AG08395 (cell line): ENCODE data around the gene RAD51B.
"Not testable (repeated sequence)": the region's sequence is repeated elsewhere in the genome, so short reads cannot be mapped to it uniquely, and the experiment has no call there.

Experiments used
- DNase-seq: peaks from one replicate; pipeline ENCODE4 v3.0.0; 2012; ENCODE audit warnings: mixed read lengths, low spot score

The RAD51B gene

DNA sequence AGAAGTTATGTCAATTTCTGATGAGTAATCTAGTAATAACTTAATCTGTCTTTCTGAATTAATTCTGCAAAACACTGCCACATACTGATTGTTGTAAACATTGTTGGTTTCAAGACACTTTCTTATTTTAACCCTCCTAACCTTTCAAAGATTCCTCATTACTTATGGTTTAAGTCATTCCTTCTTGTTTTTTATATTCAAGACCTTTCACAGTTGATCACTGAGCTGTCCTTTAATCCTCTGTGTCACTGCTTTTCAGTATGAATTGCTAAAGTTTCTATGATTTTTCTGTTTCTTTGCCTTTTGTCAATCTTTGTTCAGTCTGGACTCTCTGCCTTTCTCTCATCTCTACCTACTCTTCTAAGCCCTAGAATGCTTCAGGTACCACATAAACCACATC, 164.7 kb downstream of the RAD51B start:
- no peak for DNase-seq

- DNase-seq: no peak
Measured at GRCh38 chr14:67986131-67986841, 166.7 kb downstream of the RAD51B start.

DNA sequence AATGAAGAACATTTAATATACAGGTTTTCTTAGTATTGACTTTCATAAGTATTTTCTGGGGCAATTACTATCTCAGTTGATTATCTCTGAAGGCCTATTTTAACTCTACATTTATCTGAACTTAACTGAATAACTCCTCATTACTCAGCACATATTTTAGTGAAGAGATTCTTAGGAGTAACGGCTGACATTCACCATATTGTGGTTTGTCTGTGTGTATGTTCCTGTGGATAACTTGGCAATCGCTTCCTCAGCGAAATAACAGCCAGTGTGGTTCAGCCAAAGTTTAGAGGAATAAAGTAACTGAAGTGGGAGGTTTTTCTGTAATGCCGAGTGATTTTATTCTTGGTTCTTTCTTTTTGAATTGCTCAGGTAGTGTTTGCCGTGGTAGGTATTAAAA, 168.0 kb downstream of the RAD51B start:
- peak; percentile 14 for DNase-seq

DNA sequence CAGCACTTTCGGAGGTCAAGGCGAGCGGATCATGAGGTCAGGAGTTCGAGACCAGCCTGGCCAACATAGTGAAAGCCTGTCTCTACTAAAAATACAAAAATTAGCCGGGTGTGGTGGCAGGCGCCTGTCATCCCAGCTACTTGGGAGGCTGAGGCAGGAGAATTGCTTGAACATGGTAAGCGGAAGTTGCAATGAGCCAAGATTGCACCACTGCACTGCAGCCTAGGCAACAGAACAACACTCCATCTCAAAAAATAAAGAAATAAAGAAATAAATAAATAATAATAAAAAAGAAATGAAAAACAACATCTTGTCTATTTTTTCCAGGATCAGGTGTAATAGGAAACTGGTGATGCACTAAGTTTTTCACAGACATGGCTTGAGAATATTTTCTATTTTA, 168.6 kb downstream of the RAD51B start:
- not testable (repeated sequence) for DNase-seq

GRCh38 chr14:67990576-67990975, 171.0 kb downstream of the RAD51B start:
- DNase-seq: no peak

DNA sequence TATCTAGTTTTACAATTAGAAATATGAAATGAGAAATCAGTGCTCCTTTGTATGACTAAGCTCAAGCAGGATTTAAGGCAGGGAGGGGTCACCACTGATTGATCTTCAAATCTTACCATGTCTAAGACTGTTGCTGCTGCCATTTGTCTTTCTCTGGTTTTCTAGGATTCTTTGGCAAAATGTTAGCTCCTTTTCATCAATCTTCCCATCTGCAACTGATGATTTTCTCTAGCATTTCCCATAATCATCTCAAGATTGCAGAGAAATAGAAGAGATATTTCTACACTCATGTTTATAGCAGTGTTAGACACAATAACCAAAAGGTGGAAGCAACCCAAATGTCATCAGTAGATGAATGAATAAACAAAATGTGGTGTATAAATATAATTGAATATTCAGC, 175.0 kb downstream of the RAD51B start:
- DNase-seq: no peak

DNA sequence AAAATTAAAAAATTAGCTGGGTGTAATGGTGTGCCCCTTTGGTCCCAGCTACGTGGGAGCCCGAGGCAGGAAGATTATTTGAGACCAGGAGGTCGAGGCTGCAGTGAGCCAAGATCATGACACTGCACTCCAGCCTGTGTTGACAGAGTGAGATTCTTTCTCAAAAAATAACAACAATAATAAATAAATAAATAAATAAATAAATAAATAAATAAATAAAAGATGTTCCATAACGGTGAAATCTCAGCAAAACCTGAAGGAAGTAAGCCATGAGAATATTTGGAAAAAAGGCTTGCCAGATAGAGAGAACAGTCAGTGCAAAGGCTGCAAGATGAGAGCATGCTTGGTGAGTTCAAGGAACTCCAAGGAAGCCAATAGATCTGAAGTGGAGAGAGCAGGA, 176.7 kb downstream of the RAD51B start:
- DNase-seq: no peak

DNA sequence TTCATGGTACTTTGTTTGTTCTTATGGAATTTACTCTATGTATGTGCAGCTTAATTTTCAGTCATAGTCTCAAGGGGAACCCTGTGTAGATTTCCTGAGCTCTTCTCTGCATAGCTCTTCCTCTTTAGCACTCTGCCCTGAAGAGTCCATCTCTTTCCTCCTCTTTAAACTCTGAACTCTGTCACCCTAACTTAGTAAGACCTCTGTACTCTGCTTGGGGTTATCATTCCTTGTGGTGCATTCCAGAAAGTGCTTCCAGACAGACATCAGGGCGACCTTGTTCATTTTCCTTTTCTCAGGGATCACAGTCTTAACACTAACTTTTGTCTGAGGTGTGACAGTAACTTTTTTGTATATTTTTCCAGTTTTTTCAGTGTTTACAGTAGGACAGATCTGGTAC, 179.3 kb downstream of the RAD51B start:
- DNase-seq: no peak

GRCh38 chr14:67999290-67999689, 179.7 kb downstream of the RAD51B start:
- peak; percentile 4 for DNase-seq

- peak; percentile 73 for DNase-seq
Measured at GRCh38 chr14:67999705-68000384, 180.3 kb downstream of the RAD51B start.

- no peak for DNase-seq
Measured at GRCh38 chr14:68000511-68000910, 180.9 kb downstream of the RAD51B start.

- DNase-seq: no peak
Measured at GRCh38 chr14:68008491-68008890, 188.9 kb downstream of the RAD51B start.

GRCh38 chr14:68011406-68012028, 191.9 kb downstream of the RAD51B start:
- DNase-seq: no peak

- no peak for DNase-seq
Measured at GRCh38 chr14:68012871-68013270, 193.3 kb downstream of the RAD51B start.

DNA sequence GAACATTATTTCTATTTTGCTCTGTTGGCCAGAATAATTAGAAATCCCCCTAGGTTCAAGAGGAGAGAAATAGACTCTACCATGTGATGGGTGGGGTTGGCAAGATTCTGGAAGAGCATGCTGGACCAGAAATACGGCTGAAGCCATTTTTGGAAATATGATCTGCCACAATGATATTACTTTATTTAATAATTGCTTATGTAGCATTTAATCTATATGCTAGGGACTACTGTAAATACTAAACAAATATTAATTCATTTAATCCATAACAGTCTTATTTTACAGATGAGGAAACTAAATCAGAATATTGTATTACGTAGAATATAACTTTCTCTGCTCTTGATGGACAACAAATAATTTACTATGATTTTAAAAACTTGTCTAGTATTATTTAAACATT, 193.7 kb downstream of the RAD51B start:
- DNase-seq: no peak

- DNase-seq: no peak
Measured at GRCh38 chr14:68014771-68015170, 195.2 kb downstream of the RAD51B start.

- no peak for DNase-seq
Measured at GRCh38 chr14:68015356-68016254, 196.0 kb downstream of the RAD51B start.

- peak; percentile 31 for DNase-seq
Measured at GRCh38 chr14:68016255-68016914, 196.8 kb downstream of the RAD51B start.

GRCh38 chr14:68018598-68018997, 199.0 kb downstream of the RAD51B start:
- no peak for DNase-seq

- no peak for DNase-seq
Measured at GRCh38 chr14:68020493-68020892, 200.9 kb downstream of the RAD51B start.

GRCh38 chr14:68020999-68021663, 201.6 kb downstream of the RAD51B start:
- DNase-seq: no peak
